Fibroblast of the aortic adventitia (primary cell): ENCODE measurements around the gene RXRB. TPM values are rescaled to one million over a fixed set of nuclear protein-coding genes. Genes with fewer than 3 reads are reported as not detected.

Experiments
- DNase-seq: peaks from one replicate; pipeline ENCODE4 v3.0.0-alpha.2; 2010; ENCODE audit warnings: low read depth
- H3K4me3 ChIP-seq: 2 replicates; pipeline ENCODE4 v1.5.1; 2011; ENCODE audit warnings: low read depth, mild to moderate bottlenecking, control low read depth, low read length, moderate library complexity
- CTCF ChIP-seq: IDR thresholded peaks from 2 replicates; pipeline ENCODE4 v1.5.1; 2011; ENCODE audit warnings: mild to moderate bottlenecking, low read length, control low read depth, inconsistent platforms; ENCODE audit not compliant: insufficient read depth
- total RNA-seq: library from RNA; depleted of rRNA; stranded (reverse); fragments of >200 nt; gene quantifications from 2 replicates; pipeline ENCODE4 v1.2.3, GENCODE V29; 2012; ENCODE audit warnings: low replicate concordance

RXRB gene
- total RNA-seq, 1 donor: 22.6 TPM

GRCh38 chr6:33206864-33207551 is 6.5 kb upstream of the RXRB start:
- no peak for DNase-seq
- peak overlapping the region; percentile 87 for H3K4me3 ChIP-seq
- no peak for TF ChIP-seq CTCF

GRCh38 chr6:33206027-33206863 is 5.8 kb upstream of the RXRB start:
- DNase-seq: no peak
- TF ChIP-seq CTCF: no peak
- no peak overlapping the region for H3K4me3 ChIP-seq

GRCh38 chr6:33205191-33206026 is 4.9 kb upstream of the RXRB start:
- H3K4me3 ChIP-seq: peak overlapping the region; percentile 73
- TF ChIP-seq CTCF: no peak
- no peak for DNase-seq

- no peak for TF ChIP-seq CTCF
- peak within 1 kb of the TSS; percentile 73 for H3K4me3 ChIP-seq
- peak; percentile 82 for DNase-seq
Observed at GRCh38 chr6:33204415-33205190, 4.1 kb upstream of the RXRB start, which contains the start of gene HSD17B8. Gene HSD17B8 (plus strand): TSS chr6:33204655. CDS start chr6:33204669, 14 bp downstream.

GRCh38 chr6:33204165-33204414 is 3.6 kb upstream of the RXRB start:
- DNase-seq: no peak
- no peak overlapping the region for H3K4me3 ChIP-seq
- TF ChIP-seq CTCF: no peak
